A673 (cell line): ENCODE results near the gene VIPR1. TPM values are rescaled to one million over a fixed set of nuclear protein-coding genes. Genes with fewer than 3 reads are reported as not detected.

ENCODE experiments used
- BruUV-seq: library from RNA; stranded (reverse); fragments of 400-500 nt; replicated peaks from 2 replicates; lab custom pipeline; 2021; lab: Mats Ljungman, UMichigan
- CTCF ChIA-PET: fragments of 300-600 bp; sonication (Branson Sonifier 250); formaldehyde crosslinking; loops from one replicate; lab custom pipeline; 2022; ENCODE audit warnings: antibody characterized with exemption; lab: Charles Lee
- POLR2A ChIA-PET: fragments of 300-600 bp; sonication (Branson Sonifier 250); formaldehyde crosslinking; loops from one replicate; lab custom pipeline; 2022; ENCODE audit warnings: antibody characterized with exemption; ENCODE audit not compliant: low non-redundant PET; lab: Charles Lee
- DNase-seq: peaks from one replicate; pipeline ENCODE4 v3.0.0-alpha.2; 2015; ENCODE audit warnings: low spot score
- H3K27ac ChIP-seq: fragments of 200-600 bp; sonication (generic); 2 replicates; pipeline ENCODE4 v1.5.1; 2016; ENCODE audit warnings: mixed run types, low read depth, mild to moderate bottlenecking, mixed read lengths, antibody characterized with exemption, low read length; ENCODE audit not compliant: poor library complexity, severe bottlenecking
- H3K27me3 ChIP-seq: fragments of 200-600 bp; sonication (generic); replicated peaks from 2 replicates; pipeline ENCODE4 v1.6.1; 2017; ENCODE audit warnings: mixed run types, low read depth, mild to moderate bottlenecking, mixed read lengths, antibody characterized with exemption, low read length; ENCODE audit not compliant: insufficient read depth, poor library complexity
- H3K36me3 ChIP-seq: fragments of 200-600 bp; sonication (generic); 2 replicates; pipeline ENCODE4 v1.6.1; 2016; ENCODE audit warnings: mixed run types, mild to moderate bottlenecking, mixed read lengths, antibody characterized with exemption, low read length; ENCODE audit not compliant: insufficient read depth, poor library complexity, severe bottlenecking
- H3K4me1 ChIP-seq: fragments of 200-600 bp; sonication (generic); 2 replicates; pipeline ENCODE4 v1.6.1; 2017; ENCODE audit warnings: mixed run types, mild to moderate bottlenecking, mixed read lengths, antibody characterized with exemption, low read length; ENCODE audit not compliant: insufficient read depth, poor library complexity, severe bottlenecking
- H3K4me3 ChIP-seq: fragments of 200-600 bp; sonication (generic); 2 replicates; pipeline ENCODE4 v1.5.1; 2016; ENCODE audit warnings: low read depth, mixed run types, mild to moderate bottlenecking, mixed read lengths, low read length; ENCODE audit not compliant: poor library complexity, severe bottlenecking
- H3K9me3 ChIP-seq: fragments of 200-600 bp; sonication (generic); 2 replicates; pipeline ENCODE4 v1.6.1; 2016; ENCODE audit warnings: mixed run types, low read depth, mild to moderate bottlenecking, mixed read lengths, antibody characterized with exemption, low read length; ENCODE audit not compliant: poor library complexity, severe bottlenecking
- EZH2 ChIP-seq: fragments of 200-600 bp; sonication (generic); IDR thresholded peaks from 2 replicates; pipeline ENCODE4 v1.6.1; 2017; ENCODE audit warnings: borderline replicate concordance, low read depth, mild to moderate bottlenecking, mixed read lengths, antibody characterized with exemption, low read length; ENCODE audit not compliant: poor library complexity, severe bottlenecking
- intact Hi-C: fragments of 100-400 bp; cut with micrococcal nuclease; formaldehyde crosslinking; loops from one replicate; pipeline ENCODE4 v1.10.0; 2022; ENCODE audit not compliant: unreplicated experiment
- total RNA-seq: library from RNA; stranded (reverse); gene quantifications from 2 replicates; pipeline ENCODE4 v1.2.3, GENCODE V29; 2021
- TF ChIP-seq, protein P1 (sequence below): fragments of 300-800, 200-600 bp; sonication (generic); conservative IDR thresholded peaks from 2 replicates; pipeline ENCODE4 v1.5.1; 2017; ENCODE audit warnings: low read depth, mild to moderate bottlenecking, antibody characterized with exemption, low read length, moderate library complexity, mixed read lengths

Gene VIPR1
- total RNA-seq, 1 experiment from 2014 or later: 0.26 TPM

- no TSS peak for BruUV-seq
- intact Hi-C loops: no loop called here
- CTCF ChIA-PET: no interaction called here
Observed at GRCh38 chr3:42477696-42478095, 24.7 kb upstream of the VIPR1 start.

DNA sequence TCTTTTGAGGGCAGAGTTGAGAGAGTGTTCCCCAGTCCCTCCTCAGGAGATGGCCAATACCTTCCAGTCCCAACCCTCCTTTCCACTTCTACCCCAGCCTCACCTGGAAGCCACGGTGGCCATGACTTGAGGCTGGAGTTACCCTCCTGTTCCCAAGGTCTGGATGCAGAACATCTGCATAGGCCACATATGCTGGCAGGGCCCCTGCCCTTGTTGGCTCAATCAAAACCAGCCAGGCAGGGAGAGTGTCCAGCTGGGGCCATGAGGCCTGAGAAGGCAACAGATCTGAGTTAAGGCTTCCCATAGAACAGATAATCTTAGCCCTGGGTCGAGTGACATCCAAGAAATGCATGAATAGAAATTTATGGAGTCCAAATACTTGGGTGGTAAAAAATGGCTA is 23.6 kb upstream of the VIPR1 start:
- DNase-seq: no peak
- CTCF ChIA-PET: no interaction called here

More at GRCh38 chr3:42477696-42478095, 24.7 kb upstream of the VIPR1 start:
- TF ChIP-seq EZH2: no peak
- TF ChIP-seq, protein P1, sequence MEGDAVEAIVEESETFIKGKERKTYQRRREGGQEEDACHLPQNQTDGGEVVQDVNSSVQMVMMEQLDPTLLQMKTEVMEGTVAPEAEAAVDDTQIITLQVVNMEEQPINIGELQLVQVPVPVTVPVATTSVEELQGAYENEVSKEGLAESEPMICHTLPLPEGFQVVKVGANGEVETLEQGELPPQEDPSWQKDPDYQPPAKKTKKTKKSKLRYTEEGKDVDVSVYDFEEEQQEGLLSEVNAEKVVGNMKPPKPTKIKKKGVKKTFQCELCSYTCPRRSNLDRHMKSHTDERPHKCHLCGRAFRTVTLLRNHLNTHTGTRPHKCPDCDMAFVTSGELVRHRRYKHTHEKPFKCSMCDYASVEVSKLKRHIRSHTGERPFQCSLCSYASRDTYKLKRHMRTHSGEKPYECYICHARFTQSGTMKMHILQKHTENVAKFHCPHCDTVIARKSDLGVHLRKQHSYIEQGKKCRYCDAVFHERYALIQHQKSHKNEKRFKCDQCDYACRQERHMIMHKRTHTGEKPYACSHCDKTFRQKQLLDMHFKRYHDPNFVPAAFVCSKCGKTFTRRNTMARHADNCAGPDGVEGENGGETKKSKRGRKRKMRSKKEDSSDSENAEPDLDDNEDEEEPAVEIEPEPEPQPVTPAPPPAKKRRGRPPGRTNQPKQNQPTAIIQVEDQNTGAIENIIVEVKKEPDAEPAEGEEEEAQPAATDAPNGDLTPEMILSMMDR: no peak
- Histone ChIP-seq H3K4me3 (no peak overlapping the region), H3K9me3 (no peaks in the 10 kb centered on the region), H3K36me3 (no peaks in the 10 kb centered on the region), H3K27me3 (no peaks in the 10 kb centered on the region), H3K4me1 (no peaks in the 10 kb centered on the region), H3K27ac (no peak overlapping the region)
- no peak for DNase-seq
- POLR2A ChIA-PET: no interaction called here

GRCh38 chr3:42486814-42487565 is 15.5 kb upstream of the VIPR1 start:
- Histone ChIP-seq H3K27ac (no peak overlapping the region), H3K4me1 (no peaks in the 10 kb centered on the region), H3K9me3 (no peaks in the 10 kb centered on the region), H3K36me3 (no peaks in the 10 kb centered on the region), H3K27me3 (no peaks in the 10 kb centered on the region), H3K4me3 (no peak overlapping the region)
- intact Hi-C loops: no loop called here
- no peak for DNase-seq
- ChIA-PET CTCF (no interaction called here), POLR2A (no interaction called here)
- BruUV-seq: no TSS peak
- TF ChIP-seq, protein P1: no peak
- TF ChIP-seq EZH2: no peak

More for the DNA sequence above, 23.6 kb upstream of the VIPR1 start:
- Histone ChIP-seq H3K9me3 (no peaks in the 10 kb centered on the region), H3K4me1 (no peaks in the 10 kb centered on the region), H3K36me3 (no peaks in the 10 kb centered on the region), H3K27me3 (no peaks in the 10 kb centered on the region), H3K27ac (no peak overlapping the region), H3K4me3 (no peak overlapping the region)
- intact Hi-C loops: no loop called here
- BruUV-seq: no TSS peak
- TF ChIP-seq EZH2: no peak
- TF ChIP-seq, protein P1: no peak
- POLR2A ChIA-PET: no interaction called here
